ENCODE measurements around the gene GAK.

- TF ChIP-seq SIN3A (IDR thresholded peaks at IDR 0.05; ENCODE audit: borderline replicate concordance, insufficient read depth, low read length) (no peak), POLR2AphosphoS5 (IDR thresholded peaks at IDR 0.05; ENCODE audit: low read depth, low read length) (no peak), REST (IDR thresholded peaks at IDR 0.05; ENCODE audit: insufficient read depth in 1 of 2, low read depth in 2 of 2, low read length in 2 of 2) (no peak)
These were observed 101.3 kb downstream of the GAK start for GRCh38 chr4:830601-831482.
